IMR-90 (cell line): ENCODE measurements around the gene SLC9A7. TPM values are rescaled to one million over a fixed set of nuclear protein-coding genes. Genes with fewer than 3 reads are reported as not detected.

Source experiments
- ATAC-seq: fragments of 200-7000 bp; cut with Tn5 transposase; 2 replicates; pipeline ENCODE4 v1.9.1; 2020; ENCODE audit warnings: low read depth, mild to moderate bottlenecking, moderate library complexity
- BruUV-seq: library from RNA; stranded (reverse); fragments of 400-500 nt; replicated peaks from 2 replicates; lab custom pipeline; 2021; lab: Mats Ljungman, UMichigan
- CTCF ChIA-PET: fragments of 300-600 bp; formaldehyde crosslinking; extraction: SDS; loops from one replicate; lab custom pipeline; 2021; ENCODE audit warnings: antibody characterized with exemption; lab: Yijun Ruan, JAX
- POLR2A ChIA-PET: fragments of 300-600 bp; sonication (Branson Sonifier 250); formaldehyde crosslinking; loops from one replicate; lab custom pipeline; 2022; ENCODE audit warnings: antibody characterized with exemption; ENCODE audit not compliant: unreplicated experiment; lab: Charles Lee
- DNase-seq: peaks from one replicate; pipeline ENCODE4 v3.0.0; 2013
- H2AFZ ChIP-seq: replicated peaks from 2 replicates; pipeline ENCODE3; 2013; ENCODE audit warnings: low read length, mild to moderate bottlenecking; ENCODE audit not compliant: poor library complexity
- H2AK5ac ChIP-seq: 2 replicates; pipeline ENCODE4 v1.6.1; 2013; ENCODE audit warnings: low read depth, low read length, inconsistent platforms
- H2AK9ac ChIP-seq: replicated peaks from 2 replicates; pipeline ENCODE3; 2013; ENCODE audit warnings: mild to moderate bottlenecking, low read depth, low read length, moderate library complexity; ENCODE audit not compliant: poor library complexity
- H2BK120ac ChIP-seq: 2 replicates; pipeline ENCODE4 v1.6.1; 2013; ENCODE audit warnings: low read depth, low read length, inconsistent platforms
- H2BK15ac ChIP-seq: 3 replicates; pipeline ENCODE4 v1.6.1; 2013; ENCODE audit warnings: low read depth, low read length, inconsistent platforms
- H2BK20ac ChIP-seq: 2 replicates; pipeline ENCODE4 v1.6.1; 2013; ENCODE audit warnings: low read depth, mild to moderate bottlenecking, inconsistent platforms, low read length, moderate library complexity
- H2BK5ac ChIP-seq: 2 replicates; pipeline ENCODE4 v1.6.1; 2013; ENCODE audit warnings: mild to moderate bottlenecking, low read depth, low read length, inconsistent platforms; ENCODE audit not compliant: poor library complexity, severe bottlenecking
- H3K14ac ChIP-seq: replicated peaks from 2 replicates; pipeline ENCODE4 v1.6.1; 2013; ENCODE audit warnings: low read depth, low read length, inconsistent platforms
- H3K18ac ChIP-seq: 2 replicates; pipeline ENCODE4 v1.6.1; 2013; ENCODE audit warnings: low read depth, low read length, control low read depth
- H3K23ac ChIP-seq: 2 replicates; pipeline ENCODE4 v1.6.1; 2013; ENCODE audit warnings: low read depth, low read length, inconsistent platforms
- H3K27ac ChIP-seq: 2 replicates; pipeline ENCODE4 v1.5.1; 2013; ENCODE audit warnings: mild to moderate bottlenecking, control low read depth, low read length; ENCODE audit not compliant: insufficient read depth
- H3K27me3 ChIP-seq: 2 replicates; pipeline ENCODE4 v1.6.1; 2013; ENCODE audit warnings: low read length; ENCODE audit not compliant: control insufficient read depth, insufficient read depth
- H3K36me3 ChIP-seq: 2 replicates; pipeline ENCODE4 v1.6.1; 2013; ENCODE audit warnings: low read length, mixed read lengths; ENCODE audit not compliant: control insufficient read depth, insufficient read depth
- H3K4ac ChIP-seq: 2 replicates; pipeline ENCODE4 v1.6.1; 2013; ENCODE audit warnings: low read depth, low read length, inconsistent platforms
- H3K4me1 ChIP-seq: 2 replicates; pipeline ENCODE4 v1.6.1; 2013; ENCODE audit warnings: low read length, mixed read lengths; ENCODE audit not compliant: control insufficient read depth, insufficient read depth
- H3K4me2 ChIP-seq: 2 replicates; pipeline ENCODE4 v1.6.1; 2013; ENCODE audit warnings: low read depth, mild to moderate bottlenecking, control low read depth, low read length, moderate library complexity
- H3K4me3 ChIP-seq: 2 replicates; pipeline ENCODE4 v1.5.1; 2013; ENCODE audit warnings: low read depth, mild to moderate bottlenecking, control low read depth, low read length, moderate library complexity; ENCODE audit not compliant: insufficient read depth
- H3K56ac ChIP-seq: 2 replicates; pipeline ENCODE4 v1.6.1; 2013; ENCODE audit warnings: low read length, inconsistent platforms; ENCODE audit not compliant: insufficient read depth; ENCODE audit errors: extremely low read depth
- H3K79me1 ChIP-seq, 2 experiments: 2 replicates each; pipeline ENCODE4 v1.6.1; 2013; ENCODE audit warnings: low read length in 2 of 2, inconsistent platforms in 1 of 2, low read depth in 1 of 2
- H3K9ac ChIP-seq: 2 replicates; pipeline ENCODE4 v1.6.1; 2013; ENCODE audit warnings: low read depth, low read length, control low read depth
- H3K9me1 ChIP-seq: 2 replicates; pipeline ENCODE4 v1.6.1; 2013; ENCODE audit warnings: low read length, inconsistent platforms; ENCODE audit not compliant: insufficient read depth
- H3K9me3 ChIP-seq: 2 replicates; pipeline ENCODE4 v1.6.1; 2013; ENCODE audit warnings: low read length; ENCODE audit not compliant: control insufficient read depth, insufficient read depth
- H4K20me1 ChIP-seq: 2 replicates; pipeline ENCODE4 v1.6.1; 2013; ENCODE audit warnings: low read length, inconsistent platforms; ENCODE audit not compliant: insufficient read depth
- H4K5ac ChIP-seq: 2 replicates; pipeline ENCODE4 v1.6.1; 2013; ENCODE audit warnings: mild to moderate bottlenecking, low read depth, low read length, control low read depth
- H4K8ac ChIP-seq, 2 experiments: 2 replicates each; pipeline ENCODE4 v1.6.1; 2013; ENCODE audit warnings: low read depth in 2 of 2, low read length in 2 of 2, control low read depth in 1 of 2, inconsistent platforms in 1 of 2
- H4K91ac ChIP-seq: 2 replicates; pipeline ENCODE4 v1.6.1; 2013; ENCODE audit warnings: low read depth, low read length, inconsistent platforms; ENCODE audit not compliant: insufficient read depth
- BHLHE40 ChIP-seq: fragments of 150-350 bp; IDR thresholded peaks from 2 replicates; pipeline ENCODE4 v1.6.1; 2016; ENCODE audit warnings: mild to moderate bottlenecking, low read depth, low read length
- CEBPB ChIP-seq: IDR thresholded peaks from 2 replicates; pipeline ENCODE4 v1.6.1; 2012; ENCODE audit warnings: low read depth, low read length, improper control_type of control experiment
- CTCF ChIP-seq: conservative IDR thresholded peaks from 2 replicates; pipeline ENCODE4 v1.5.1; 2012; ENCODE audit warnings: mild to moderate bottlenecking, low read depth, low read length, improper control_type of control experiment
- MAFK ChIP-seq: IDR thresholded peaks from 2 replicates; pipeline ENCODE4 v1.6.1; 2012; ENCODE audit warnings: low read depth, low read length, improper control_type of control experiment
- MAZ ChIP-seq: IDR thresholded peaks from 2 replicates; pipeline ENCODE4 v1.6.1; 2012; ENCODE audit warnings: low read depth, mild to moderate bottlenecking, low read length, improper control_type of control experiment, moderate library complexity, borderline replicate concordance
- NFE2L2 ChIP-seq: fragments of 150-350 bp; IDR thresholded peaks from 2 replicates; pipeline ENCODE4 v1.6.1; 2016; ENCODE audit warnings: low read depth, mild to moderate bottlenecking, low read length
- POLR2A ChIP-seq: IDR thresholded peaks from 2 replicates; pipeline ENCODE4 v1.6.1; 2012; ENCODE audit warnings: mild to moderate bottlenecking, low read depth, low read length
- RAD21 ChIP-seq: IDR thresholded peaks from 2 replicates; pipeline ENCODE4 v1.6.1; 2012; ENCODE audit warnings: low read length, improper control_type of control experiment
- RCOR1 ChIP-seq: IDR thresholded peaks from 2 replicates; pipeline ENCODE4 v1.6.1; 2012; ENCODE audit warnings: mild to moderate bottlenecking, low read length, improper control_type of control experiment; ENCODE audit not compliant: insufficient replicate concordance
- SMC3 ChIP-seq: fragments of 150-350 bp; IDR thresholded peaks from 2 replicates; pipeline ENCODE4 v1.6.1; 2016; ENCODE audit warnings: low read depth, mild to moderate bottlenecking, antibody characterized with exemption, low read length, moderate library complexity
- WGBS, 2 experiments: methylation state at CpG; one replicate each; pipeline versions ENCODE4 v1.1.5 to v1.1.7; 2013; ENCODE audit warnings: missing lambda C conversion rate in 2 of 2; ENCODE audit not compliant: insufficient read length in 1 of 2; ENCODE audit errors: extremely low coverage in 2 of 2; 5-methylcytosine and 5-hydroxymethylcytosine counted together
- dilution Hi-C: fragments of 300-500 bp; cut with HindIII; formaldehyde crosslinking; loops from one replicate; pipeline ENCODE4 v1.14.3; 2018; ENCODE audit warnings: low sequenced_read_pairs; ENCODE audit not compliant: unreplicated experiment
- in situ Hi-C: fragments of 300-500 bp; cut with MboI; formaldehyde crosslinking; loops from 3 replicates; pipeline ENCODE4 v1.14.3; 2019; ENCODE audit warnings: low sequenced_read_pairs, inconsistent platforms, mixed read lengths
- intact Hi-C: fragments of 100-400 bp; cut with micrococcal nuclease; formaldehyde crosslinking; loops from 2 replicates; pipeline ENCODE4 v1.10.0; 2022
- polyA plus RNA-seq, 3 experiments: library from polyadenylated mRNA; depleted of rRNA; stranded (reverse); fragments of >200 nt; gene quantifications; 2 replicates each; pipeline ENCODE4 v1.2.3, GENCODE V29; 2012; ENCODE audit warnings: low replicate concordance in 1 of 3
- total RNA-seq: library from RNA; depleted of rRNA; stranded (reverse); fragments of >200 nt; gene quantifications from 2 replicates; pipeline ENCODE4 v1.2.3, GENCODE V29; 2012

The SLC9A7 gene
- total and polyA plus RNA-seq, 2 of the 4 experiments (the other 2 are of a cell fraction) = 14.4 to 76.4 TPM

DNA sequence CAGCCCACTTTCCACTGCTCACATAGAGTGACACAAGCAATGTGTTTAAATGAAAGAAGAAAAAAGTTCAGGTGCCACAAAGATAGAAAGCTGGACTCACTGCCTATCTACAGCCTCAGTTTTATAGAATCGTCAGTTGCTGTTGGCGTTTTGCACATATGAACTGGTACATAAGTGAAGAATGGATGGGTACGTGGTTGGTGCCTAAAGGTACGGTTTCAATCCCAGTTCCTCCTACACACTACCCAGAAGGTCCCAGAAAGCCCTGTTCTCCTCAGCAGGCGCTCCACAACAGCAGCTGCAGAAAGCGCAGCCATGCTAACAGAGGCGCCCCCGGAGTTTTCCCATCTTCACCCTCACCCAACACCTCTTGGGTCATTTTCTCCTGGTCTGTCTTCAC lies 161.7 kb downstream of the SLC9A7 start:
- dilution Hi-C loops (no loop called here), in situ Hi-C loops (no loop called here), intact Hi-C loops (no loop called here)
- BruUV-seq = no TSS peak
- Histone ChIP-seq H4K91ac (no peak overlapping the region), H3K9me3 (no peaks in the 10 kb centered on the region), H3K36me3 (no peaks in the 10 kb centered on the region; the same call in 1 of the 2 replicates), H3K79me1 (no peaks in the 10 kb centered on the region), H3K27me3 (peaks cover 2% of the 10 kb centered on the region; the same call in 1 of the 2 replicates), H2AFZ (no peak overlapping the region), H4K20me1 (no peaks in the 10 kb centered on the region), H2BK20ac (no peak overlapping the region), H3K23ac (no peak overlapping the region), H3K18ac (no peak overlapping the region), H2BK15ac (no peak overlapping the region), H3K9ac (no peak overlapping the region), H3K4me1 (peaks cover 2% of the 10 kb centered on the region; the same call in 1 of the 2 replicates), H2AK5ac (no peak overlapping the region), H3K9me1 (no peaks in the 10 kb centered on the region), H3K14ac (no peak overlapping the region), H3K27ac (no peak overlapping the region), H2AK9ac (no peak overlapping the region), H3K56ac (no peak overlapping the region), H2BK5ac (no peak overlapping the region), H4K8ac (no peak overlapping the region), H4K5ac (no peak overlapping the region), H2BK120ac (no peak overlapping the region), H3K4me3 (no peak overlapping the region), H3K4ac (no peak overlapping the region), H3K4me2 (no peak overlapping the region)
- TF ChIP-seq NFE2L2 (no peak), POLR2A (no peak), RAD21 (no peak), CTCF (no peak), MAZ (no peak), CEBPB (no peak), RCOR1 (no peak), MAFK (no peak), BHLHE40 (no peak), SMC3 (no peak)
- DNase-seq (no peak), ATAC-seq (no peak)
- ChIA-PET CTCF (no interaction called here), POLR2A (no interaction called here)
- no CpG with 5 or more reads among the region's 8 CpGs for WGBS, 2 experiments
